Trophoblast cell (in vitro differentiated cells and primary cell): ENCODE measurements around the gene TRIM40.

ENCODE experiments used
- DNase-seq, 2 donors: peaks; one replicate each; pipeline ENCODE4 v3.0.0-alpha.2; 2016
- H2AFZ ChIP-seq: 2 replicates; pipeline ENCODE4 v1.6.1; 2013; ENCODE audit warnings: low read length, moderate library complexity, mild to moderate bottlenecking; ENCODE audit not compliant: insufficient read depth, poor library complexity
- H2AK5ac ChIP-seq: 2 replicates; pipeline ENCODE4 v1.6.1; 2013; ENCODE audit warnings: mild to moderate bottlenecking, low read length
- H2BK120ac ChIP-seq: 2 replicates; pipeline ENCODE4 v1.6.1; 2013; ENCODE audit warnings: low read length, mild to moderate bottlenecking, moderate library complexity; ENCODE audit not compliant: insufficient read depth, poor library complexity
- H2BK12ac ChIP-seq: 2 replicates; pipeline ENCODE4 v1.6.1; 2013; ENCODE audit warnings: mild to moderate bottlenecking, low read length, moderate library complexity
- H2BK5ac ChIP-seq: 2 replicates; pipeline ENCODE4 v1.6.1; 2013; ENCODE audit warnings: low read length, low read depth, moderate library complexity, mild to moderate bottlenecking; ENCODE audit not compliant: poor library complexity
- H3K14ac ChIP-seq: 2 replicates; pipeline ENCODE4 v1.6.1; 2013; ENCODE audit warnings: mild to moderate bottlenecking, low read length
- H3K18ac ChIP-seq: 2 replicates; pipeline ENCODE4 v1.6.1; 2013; ENCODE audit warnings: mild to moderate bottlenecking, low read length
- H3K23ac ChIP-seq: 2 replicates; pipeline ENCODE4 v1.6.1; 2013; ENCODE audit warnings: low read length
- H3K27ac ChIP-seq: 2 replicates; pipeline ENCODE4 v1.5.1; 2013; ENCODE audit warnings: low read depth, mild to moderate bottlenecking, inconsistent platforms, low read length, moderate library complexity
- H3K27me3 ChIP-seq: 2 replicates; pipeline ENCODE4 v1.6.1; 2013; ENCODE audit warnings: inconsistent platforms, mild to moderate bottlenecking, low read length, moderate library complexity; ENCODE audit not compliant: insufficient read depth
- H3K36me3 ChIP-seq, 2 experiments: 1 replicate in 1 of 2; 2 replicates in 1 of 2; pipeline ENCODE4 v1.6.1; 2013; ENCODE audit warnings: low read length in 2 of 2, mild to moderate bottlenecking in 2 of 2, moderate library complexity in 1 of 2; ENCODE audit not compliant: insufficient read depth in 2 of 2, control insufficient read depth in 1 of 2
- H3K4ac ChIP-seq: 2 replicates; pipeline ENCODE4 v1.6.1; 2013; ENCODE audit warnings: low read depth, mild to moderate bottlenecking, low read length, moderate library complexity
- H3K4me1 ChIP-seq, 2 experiments: 1 replicate in 1 of 2; 2 replicates in 1 of 2; pipeline ENCODE4 v1.6.1; 2013; ENCODE audit warnings: low read length in 2 of 2, mild to moderate bottlenecking in 2 of 2, moderate library complexity in 1 of 2; ENCODE audit not compliant: insufficient read depth in 2 of 2, control insufficient read depth in 1 of 2
- H3K4me2 ChIP-seq: 2 replicates; pipeline ENCODE4 v1.6.1; 2013; ENCODE audit warnings: inconsistent platforms, mild to moderate bottlenecking, low read length, moderate library complexity
- H3K4me3 ChIP-seq: 2 replicates; pipeline ENCODE4 v1.5.1; 2013; ENCODE audit warnings: mild to moderate bottlenecking, low read depth, low read length, inconsistent platforms
- H3K79me1 ChIP-seq: one replicate; pipeline ENCODE4 v1.6.1; 2013; ENCODE audit warnings: low read length
- H3K79me2 ChIP-seq: 2 replicates; pipeline ENCODE4 v1.6.1; 2013; ENCODE audit warnings: low read length, mild to moderate bottlenecking; ENCODE audit not compliant: control insufficient read depth, insufficient read depth, poor library complexity
- H3K9ac ChIP-seq: 2 replicates; pipeline ENCODE4 v1.6.1; 2013; ENCODE audit warnings: mild to moderate bottlenecking, low read length
- H3K9me3 ChIP-seq: 2 replicates; pipeline ENCODE4 v1.6.1; 2013; ENCODE audit warnings: low read depth, mild to moderate bottlenecking, control low read depth, inconsistent platforms, low read length; ENCODE audit not compliant: insufficient read depth
- H4K12ac ChIP-seq: 2 replicates; pipeline ENCODE4 v1.6.1; 2013; ENCODE audit warnings: low read depth, mild to moderate bottlenecking, low read length, moderate library complexity
- H4K8ac ChIP-seq: 2 replicates; pipeline ENCODE4 v1.6.1; 2013; ENCODE audit warnings: low read depth, mild to moderate bottlenecking, low read length, moderate library complexity
- H4K91ac ChIP-seq: one replicate; pipeline ENCODE4 v1.6.1; 2013; ENCODE audit warnings: low read depth, mild to moderate bottlenecking, low read length, moderate library complexity
- WGBS: extraction: QIAGEN DNeasy Blood & Tissue Kit; methylation state at CpG from one replicate; pipeline ENCODE4 v1.1.7; 2013; ENCODE audit warnings: missing lambda C conversion rate; ENCODE audit not compliant: insufficient read length, insufficient coverage; ENCODE audit errors: extremely low coverage; 5-methylcytosine and 5-hydroxymethylcytosine counted together

Gene TRIM40

DNA sequence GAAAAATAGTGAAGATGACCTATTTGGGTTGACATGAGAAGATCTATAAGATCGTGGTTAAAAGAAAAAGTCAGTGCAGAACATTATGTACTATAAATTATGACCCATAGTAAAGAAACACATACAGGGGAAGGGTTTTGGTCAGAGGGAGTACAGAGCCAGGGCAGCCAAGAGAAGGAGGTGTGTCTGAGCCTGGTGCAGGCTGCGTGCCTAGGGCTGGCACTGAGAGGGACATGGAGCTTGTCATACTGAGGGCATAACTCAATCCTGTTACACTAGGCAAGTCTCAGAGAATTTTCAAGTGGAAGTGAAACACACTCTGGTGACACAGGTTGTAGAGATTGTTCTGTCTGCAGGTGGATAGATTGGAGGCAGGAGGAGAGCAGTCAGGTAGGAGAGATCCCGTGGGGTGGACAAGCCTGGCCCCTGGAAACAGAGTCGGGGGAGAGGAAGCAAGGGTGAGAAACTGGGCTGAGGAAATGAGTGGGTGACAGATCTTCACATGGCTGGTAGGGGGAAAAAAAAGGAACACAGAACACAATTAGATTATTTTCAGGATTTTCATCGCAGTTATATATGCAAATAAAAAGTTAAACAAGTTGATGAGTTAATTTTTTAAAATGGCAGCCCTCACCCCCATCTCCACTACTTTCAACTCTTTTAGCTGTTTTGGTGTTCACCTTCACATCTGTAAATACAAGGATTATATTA lies 41.8 kb upstream of the TRIM40 start:
- H3K18ac ChIP-seq: no peak overlapping the region
- H3K9ac ChIP-seq: no peak overlapping the region
- H3K27me3 ChIP-seq: no peaks in the 10 kb centered on the region
- no peaks in the 10 kb centered on the region for H3K79me2 ChIP-seq
- H3K4me1 ChIP-seq: no peaks in the 10 kb centered on the region
- no peak overlapping the region for H3K14ac ChIP-seq
- no peak overlapping the region for H3K4me2 ChIP-seq
- H3K4ac ChIP-seq: no peak overlapping the region
- no peak overlapping the region for H3K27ac ChIP-seq
- H3K79me1 ChIP-seq: no peaks in the 10 kb centered on the region
- no CpG with 5 or more reads among the region's 5 CpGs for WGBS
- no peak overlapping the region for H3K23ac ChIP-seq
- H2AFZ ChIP-seq: no peak overlapping the region
- no peak overlapping the region for H2BK12ac ChIP-seq
- H4K91ac ChIP-seq: no peak overlapping the region
- H4K12ac ChIP-seq: no peak overlapping the region
- no peak overlapping the region for H2BK5ac ChIP-seq
- H3K4me3 ChIP-seq: no peak overlapping the region
- no peak overlapping the region for H2BK120ac ChIP-seq
- H3K36me3 ChIP-seq: no peaks in the 10 kb centered on the region
- H2AK5ac ChIP-seq: no peak overlapping the region
- no peaks in the 10 kb centered on the region for H3K9me3 ChIP-seq
- H4K8ac ChIP-seq: no peak overlapping the region
- DNase-seq: no peak

DNA sequence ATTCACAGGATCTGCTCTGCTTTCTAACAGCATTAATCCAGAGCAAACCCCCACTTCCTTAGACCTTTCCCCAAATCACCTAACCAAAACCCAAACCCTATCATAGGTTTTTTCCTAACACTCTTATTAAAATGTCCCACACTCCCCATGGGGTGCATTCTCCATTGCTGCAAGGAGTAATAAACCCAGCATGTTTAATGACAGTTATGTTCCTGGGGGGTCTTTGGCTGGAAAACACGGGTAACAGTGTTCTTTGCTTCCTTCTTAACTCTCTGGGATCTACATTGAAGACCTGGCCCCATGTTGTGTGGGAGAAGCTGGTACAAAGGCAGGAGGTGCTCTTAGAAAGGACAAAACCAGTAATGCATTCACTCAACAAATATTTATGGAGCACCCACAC lies 39.1 kb upstream of the TRIM40 start:
- no CpG with 5 or more reads among the region's 1 CpG for whole genome bisulfite sequencing
- no peak overlapping the region for H3K4me3 ChIP-seq
- no peak overlapping the region for H4K12ac ChIP-seq

DNA sequence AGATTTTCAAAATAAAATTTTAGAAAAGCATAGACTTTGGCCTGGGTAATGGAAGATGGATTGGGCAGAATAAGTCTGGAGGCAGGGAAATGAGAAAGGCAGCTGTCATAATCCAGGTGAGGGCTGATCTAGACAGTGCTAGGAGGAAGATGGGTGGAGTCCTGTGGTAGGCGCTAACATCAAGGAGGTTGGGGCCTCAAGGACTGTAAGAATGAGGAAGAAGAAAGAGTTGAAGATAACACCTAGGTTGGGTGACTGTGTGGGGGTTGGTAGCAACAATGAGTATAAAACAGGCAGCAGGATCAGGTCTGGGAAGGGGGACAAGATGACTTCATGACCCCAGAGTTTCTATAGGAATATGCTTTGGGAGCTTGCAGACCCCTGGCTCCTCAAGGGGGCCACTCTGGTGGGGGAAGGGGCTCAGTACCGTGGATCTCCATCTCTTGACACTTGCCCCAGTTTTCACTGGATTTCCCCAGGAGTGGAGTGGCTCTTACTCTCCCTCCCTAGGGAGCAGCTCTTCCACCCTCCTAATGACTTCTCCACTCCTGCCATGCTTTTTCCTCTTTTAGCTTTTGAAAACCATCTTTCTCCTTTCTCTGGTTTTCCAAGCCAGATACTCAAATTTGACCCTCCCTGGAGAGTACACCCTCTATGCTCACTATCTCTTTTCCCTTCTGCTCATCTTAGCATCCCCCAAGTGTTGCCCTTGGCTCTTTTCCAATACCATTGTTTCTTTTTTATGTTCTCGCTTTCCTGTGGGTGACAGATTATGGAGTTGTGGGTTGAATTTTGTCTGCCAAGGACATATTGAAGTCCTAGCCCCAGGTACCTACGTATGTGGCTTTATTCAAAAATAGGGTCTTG lies 37.8 kb upstream of the TRIM40 start:
- Histone ChIP-seq H2BK5ac (no peak overlapping the region), H3K4me2 (no peak overlapping the region), H3K79me1 (no peaks in the 10 kb centered on the region), H3K9ac (no peak overlapping the region), H3K27me3 (peaks cover 21% of the 10 kb centered on the region), H2BK12ac (no peak overlapping the region), H3K9me3 (no peaks in the 10 kb centered on the region), H3K18ac (no peak overlapping the region), H2AK5ac (no peak overlapping the region), H3K36me3 (no peaks in the 10 kb centered on the region), H3K79me2 (no peaks in the 10 kb centered on the region), H2BK120ac (no peak overlapping the region), H3K4me3 (no peak overlapping the region), H3K4ac (no peak overlapping the region), H3K4me1 (peaks cover 5 to 8% of the 10 kb centered on the region in 2 experiments), H4K8ac (no peak overlapping the region), H4K12ac (no peak overlapping the region), H2AFZ (no peak overlapping the region), H4K91ac (no peak overlapping the region), H3K14ac (no peak overlapping the region), H3K23ac (no peak overlapping the region), H3K27ac (no peak overlapping the region)
- no peak for DNase-seq
- WGBS: no CpG with 5 or more reads among the region's 4 CpGs

More for the DNA sequence above, 39.1 kb upstream of the TRIM40 start:
- Histone ChIP-seq H3K4me2 (no peak overlapping the region), H4K8ac (no peak overlapping the region), H2BK5ac (no peak overlapping the region), H3K27ac (no peak overlapping the region), H3K4ac (no peak overlapping the region), H3K79me2 (no peaks in the 10 kb centered on the region), H3K14ac (no peak overlapping the region), H2AK5ac (no peak overlapping the region), H3K4me1 (peaks cover 3 to 5% of the 10 kb centered on the region in 2 experiments), H3K27me3 (peaks cover 21% of the 10 kb centered on the region), H3K79me1 (no peaks in the 10 kb centered on the region), H2BK120ac (no peak overlapping the region), H3K23ac (no peak overlapping the region), H3K36me3 (no peaks in the 10 kb centered on the region), H3K18ac (no peak overlapping the region), H3K9ac (no peak overlapping the region), H3K9me3 (no peaks in the 10 kb centered on the region), H2BK12ac (no peak overlapping the region), H4K91ac (no peak overlapping the region), H2AFZ (no peak overlapping the region)
- no peak for DNase-seq

DNA sequence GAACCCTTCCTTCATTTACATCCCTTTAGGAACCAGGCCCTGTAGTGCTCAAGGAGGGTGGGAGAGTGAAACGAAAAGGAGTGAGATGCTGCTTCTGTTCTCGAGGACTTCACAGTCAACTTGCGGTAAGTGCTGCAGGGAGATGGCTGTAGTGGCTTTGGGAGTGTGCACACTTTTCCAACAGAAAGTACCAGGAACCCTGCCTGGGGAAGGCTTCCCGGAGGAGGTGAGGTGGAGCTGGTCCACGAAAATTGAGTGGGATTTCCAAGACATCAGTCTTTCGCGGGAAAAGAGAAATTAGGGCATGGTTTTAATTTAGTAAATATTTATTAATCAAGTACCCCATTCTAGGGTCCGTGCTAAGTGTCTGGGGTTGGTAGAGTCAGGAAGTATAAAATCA lies 35.8 kb upstream of the TRIM40 start:
- no CpG with 5 or more reads among the region's 8 CpGs for WGBS
- no peak overlapping the region for H3K9ac ChIP-seq
- H4K8ac ChIP-seq: no peak overlapping the region

More for the DNA sequence above, 35.8 kb upstream of the TRIM40 start:
- Histone ChIP-seq H3K4me3 (no peak overlapping the region), H3K18ac (no peak overlapping the region), H4K91ac (no peak overlapping the region), H3K14ac (no peak overlapping the region), H3K79me2 (no peaks in the 10 kb centered on the region), H3K9me3 (no peaks in the 10 kb centered on the region), H2BK5ac (no peak overlapping the region), H3K27me3 (peaks cover 28% of the 10 kb centered on the region), H3K4ac (no peak overlapping the region), H2BK120ac (no peak overlapping the region), H3K4me1 (peaks cover 5 to 13% of the 10 kb centered on the region in 2 experiments), H4K12ac (no peak overlapping the region), H3K79me1 (no peaks in the 10 kb centered on the region), H3K23ac (no peak overlapping the region), H2AK5ac (no peak overlapping the region), H2BK12ac (no peak overlapping the region), H3K4me2 (no peak overlapping the region), H2AFZ (no peak overlapping the region), H3K27ac (no peak overlapping the region), H3K36me3 (no peaks in the 10 kb centered on the region)
- DNase-seq: no peak
